Gastrocnemius medialis (tissue), 4 donors: ENCODE measurements around the gene LRRC15.

Experiments
- CTCF ChIP-seq, 5 experiments: fragments of 450-650 bp in 3 of 5; fragments of 200-600 bp in 2 of 5; sonication (generic) in 2 of 5; IDR thresholded peaks in 4 of 5; conservative IDR thresholded peaks in 1 of 5; 1 replicate in 4 of 5; 2 replicates in 1 of 5; pipeline ENCODE4 v1.5.1; 2016 to 2019; ENCODE audit warnings: antibody characterized with exemption in 5 of 5, mild to moderate bottlenecking in 3 of 5, moderate library complexity in 3 of 5
- POLR2A ChIP-seq, 2 donors: fragments of 450-650 bp; IDR thresholded peaks; one replicate each; pipeline ENCODE4 v1.6.1; 2017; ENCODE audit warnings: antibody characterized with exemption in 2 of 2, mild to moderate bottlenecking in 2 of 2, moderate library complexity in 2 of 2

GRCh38 chr3:194318511-194319161 is 50.9 kb downstream of the LRRC15 start:
- TF ChIP-seq CTCF (IDR thresholded peaks at IDR 0.05 in 4 of 5, conservative IDR thresholded peaks at IDR 0.05 in 1 of 5) (no peak), POLR2A (IDR thresholded peaks at IDR 0.05) (no peak)
